Breast epithelium (tissue), 3 donors: ENCODE measurements around the gene RHOG.

Experiments
- POLR2A ChIP-seq: fragments of 450-650 bp; IDR thresholded peaks from one replicate; pipeline ENCODE4 v1.6.1; 2016; ENCODE audit warnings: antibody characterized with exemption, mild to moderate bottlenecking, moderate library complexity
- TF ChIP-seq, protein P1 (sequence below), 3 donors: fragments of 450-650 bp; IDR thresholded peaks; one replicate each; pipeline ENCODE4 v1.5.1; 2016 to 2017; ENCODE audit warnings: antibody characterized with exemption in 3 of 3, mild to moderate bottlenecking in 3 of 3, moderate library complexity in 3 of 3

DNA sequence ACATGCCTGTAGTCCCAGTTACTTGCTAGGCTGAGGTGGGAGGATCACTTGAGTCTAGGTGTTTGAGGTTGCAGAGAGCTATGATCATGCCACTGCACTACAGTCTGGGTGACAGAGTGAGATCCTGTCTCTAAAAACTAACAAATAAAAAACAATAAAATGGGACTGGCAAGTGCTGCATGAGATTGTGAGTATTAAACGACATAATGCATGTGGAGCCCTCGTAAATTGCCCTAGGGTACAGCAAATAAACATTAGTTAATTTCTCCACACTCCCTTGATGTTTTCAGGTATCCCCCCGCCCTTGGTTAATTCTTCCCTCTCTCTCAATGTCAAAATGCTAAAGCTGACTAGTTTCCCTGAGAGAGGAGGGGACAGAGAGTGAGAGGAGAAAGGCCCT, 4.9 kb upstream of the RHOG start:
- TF ChIP-seq POLR2A: no peak
- TF ChIP-seq, protein P1, sequence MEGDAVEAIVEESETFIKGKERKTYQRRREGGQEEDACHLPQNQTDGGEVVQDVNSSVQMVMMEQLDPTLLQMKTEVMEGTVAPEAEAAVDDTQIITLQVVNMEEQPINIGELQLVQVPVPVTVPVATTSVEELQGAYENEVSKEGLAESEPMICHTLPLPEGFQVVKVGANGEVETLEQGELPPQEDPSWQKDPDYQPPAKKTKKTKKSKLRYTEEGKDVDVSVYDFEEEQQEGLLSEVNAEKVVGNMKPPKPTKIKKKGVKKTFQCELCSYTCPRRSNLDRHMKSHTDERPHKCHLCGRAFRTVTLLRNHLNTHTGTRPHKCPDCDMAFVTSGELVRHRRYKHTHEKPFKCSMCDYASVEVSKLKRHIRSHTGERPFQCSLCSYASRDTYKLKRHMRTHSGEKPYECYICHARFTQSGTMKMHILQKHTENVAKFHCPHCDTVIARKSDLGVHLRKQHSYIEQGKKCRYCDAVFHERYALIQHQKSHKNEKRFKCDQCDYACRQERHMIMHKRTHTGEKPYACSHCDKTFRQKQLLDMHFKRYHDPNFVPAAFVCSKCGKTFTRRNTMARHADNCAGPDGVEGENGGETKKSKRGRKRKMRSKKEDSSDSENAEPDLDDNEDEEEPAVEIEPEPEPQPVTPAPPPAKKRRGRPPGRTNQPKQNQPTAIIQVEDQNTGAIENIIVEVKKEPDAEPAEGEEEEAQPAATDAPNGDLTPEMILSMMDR (IDR thresholded peaks at IDR 0.05): no peak
